Endothelial cell of umbilical vein (primary cell): ENCODE data around the gene LGALS7. TPM values are rescaled to one million over a fixed set of nuclear protein-coding genes. Genes with fewer than 3 reads are reported as not detected.

ENCODE experiments used
- BruUV-seq: library from RNA; stranded (reverse); fragments of 400-500 nt; replicated peaks from 2 replicates; lab custom pipeline; 2021; lab: Mats Ljungman, UMichigan
- CTCF ChIA-PET: fragments of 300-600, 350-600 bp; sonication (Branson Sonifier 250); formaldehyde crosslinking; loops from one replicate; lab custom pipeline; 2021; ENCODE audit warnings: antibody characterized with exemption, inconsistent platforms; lab: Charles Lee
- POLR2A ChIA-PET: fragments of 300-600, 350-600 bp; sonication (Branson Sonifier 250); formaldehyde crosslinking; loops from one replicate; lab custom pipeline; 2021; ENCODE audit warnings: antibody characterized with exemption, inconsistent platforms; lab: Charles Lee
- DNase-seq: peaks from one replicate; pipeline ENCODE4 v3.0.0-alpha.2; 2011; ENCODE audit warnings: low read depth, low spot score
- FAIRE-seq: peaks from 2 replicates; lab custom pipeline; 2011; peaks lifted over from hg19 to GRCh38; lab: Jason Lieb, UNC
- H2AFZ ChIP-seq: 2 replicates; pipeline ENCODE4 v1.6.0; 2012; ENCODE audit warnings: low read depth, low read length, control low read depth, inconsistent platforms
- H3K27ac ChIP-seq: 2 replicates; pipeline ENCODE4 v1.5.1; 2011; ENCODE audit warnings: low read depth, mild to moderate bottlenecking, control low read depth, low read length, moderate library complexity; ENCODE audit not compliant: insufficient read depth
- H3K27me3 ChIP-seq, 2 experiments: 2 replicates each; pipeline versions ENCODE4 v1.6.0 to v1.6.1; 2011; ENCODE audit warnings: low read length in 2 of 2, mixed read lengths in 1 of 2; ENCODE audit not compliant: control insufficient read depth in 2 of 2, insufficient read depth in 2 of 2
- H3K36me3 ChIP-seq, 2 experiments: 2 replicates in 1 of 2; 3 replicates in 1 of 2; pipeline ENCODE4 v1.5.1; 2011; ENCODE audit warnings: low read length in 2 of 2, mild to moderate bottlenecking in 1 of 2, moderate library complexity in 1 of 2; ENCODE audit not compliant: control insufficient read depth in 2 of 2, insufficient read depth in 2 of 2; ENCODE audit errors: extremely low read depth in 1 of 2
- H3K4me1 ChIP-seq: 3 replicates; pipeline ENCODE4 v1.5.1; 2011; ENCODE audit warnings: mild to moderate bottlenecking, low read length; ENCODE audit not compliant: control insufficient read depth, insufficient read depth; ENCODE audit errors: extremely low read depth
- H3K4me2 ChIP-seq: 2 replicates; pipeline ENCODE4 v1.6.1; 2011; ENCODE audit warnings: low read length, control low read depth, mixed read lengths; ENCODE audit not compliant: insufficient read depth
- H3K4me3 ChIP-seq, 3 experiments: fragments of 200-600 bp in 1 of 3; sonication (generic), shearing (Covaris generic) in 1 of 3; replicated peaks in 1 of 3; 2 replicates each; pipeline ENCODE4 v1.5.1; 2011 to 2016; ENCODE audit warnings: control low read depth in 3 of 3, low read length in 3 of 3, mild to moderate bottlenecking in 2 of 3, inconsistent platforms in 1 of 3, low read depth in 1 of 3, moderate library complexity in 1 of 3; ENCODE audit not compliant: insufficient read depth in 1 of 3
- H3K79me2 ChIP-seq: 2 replicates; pipeline ENCODE4 v1.6.0; 2012; ENCODE audit warnings: low read length, inconsistent platforms; ENCODE audit not compliant: control insufficient read depth, insufficient read depth
- H3K9ac ChIP-seq: replicated peaks from 2 replicates; pipeline ENCODE3; 2011; ENCODE audit warnings: low read length, control low read depth; ENCODE audit not compliant: insufficient read depth; ENCODE audit errors: extremely low read depth
- H3K9me1 ChIP-seq: replicated peaks from 3 replicates; pipeline ENCODE4 v1.6.0; 2011; ENCODE audit warnings: mild to moderate bottlenecking, low read length; ENCODE audit not compliant: control insufficient read depth, insufficient read depth; ENCODE audit errors: extremely low read depth
- H3K9me3 ChIP-seq: replicated peaks from 2 replicates; pipeline ENCODE4 v1.5.1; 2012; ENCODE audit warnings: low read length, inconsistent platforms; ENCODE audit not compliant: control insufficient read depth, insufficient read depth
- H4K20me1 ChIP-seq: replicated peaks from 2 replicates; pipeline ENCODE3; 2011; ENCODE audit warnings: mild to moderate bottlenecking, low read length; ENCODE audit not compliant: control insufficient read depth, insufficient read depth; ENCODE audit errors: extremely low read depth
- EZH2 ChIP-seq: IDR thresholded peaks from 2 replicates; pipeline ENCODE4 v1.6.1; 2012; ENCODE audit warnings: borderline replicate concordance, low read depth, mild to moderate bottlenecking, moderate library complexity, low read length, inconsistent platforms; ENCODE audit not compliant: severe bottlenecking
- FOS ChIP-seq: IDR thresholded peaks from 2 replicates; pipeline ENCODE4 v1.6.1; 2011; ENCODE audit warnings: mild to moderate bottlenecking, low read length, moderate library complexity, borderline replicate concordance; ENCODE audit not compliant: insufficient read depth
- GATA2 ChIP-seq: IDR thresholded peaks from 2 replicates; pipeline ENCODE4 v1.7.0; 2011; ENCODE audit warnings: low read depth, mild to moderate bottlenecking, moderate library complexity, mixed read lengths, low read length; ENCODE audit not compliant: insufficient read length, insufficient read depth
- JUN ChIP-seq: IDR thresholded peaks from 2 replicates; pipeline ENCODE4 v1.6.1; 2011; ENCODE audit warnings: borderline replicate concordance, low read depth; ENCODE audit not compliant: insufficient read length, insufficient read depth
- MYC ChIP-seq: IDR thresholded peaks from one replicate; pipeline ENCODE4 v1.6.1; 2011; ENCODE audit warnings: mild to moderate bottlenecking, low read depth, low read length
- POLR2A ChIP-seq: IDR thresholded peaks from 2 replicates; pipeline ENCODE4 v1.6.1; 2012; ENCODE audit warnings: low read depth, mild to moderate bottlenecking, control low read depth, low read length
- POLR2AphosphoS5 ChIP-seq: IDR thresholded peaks from 2 replicates; pipeline ENCODE4 v1.6.1; 2012; ENCODE audit warnings: low read depth, mild to moderate bottlenecking, control low read depth, low read length, moderate library complexity; ENCODE audit not compliant: insufficient read depth
- dilution Hi-C: fragments of 300-500 bp; cut with MboI; formaldehyde crosslinking; loops from one replicate; pipeline ENCODE4 v1.15.0; 2019; ENCODE audit warnings: low sequenced_read_pairs; ENCODE audit not compliant: extremely low pct_ligation_motif_present
- intact Hi-C: fragments of 100-400 bp; cut with micrococcal nuclease; formaldehyde crosslinking; loops from one replicate; pipeline ENCODE4 v1.10.0; 2022
- polyA plus RNA-seq, 4 experiments: library from polyadenylated mRNA; depleted of rRNA in 3 of 4; stranded (reverse) in 3 of 4; unstranded in 1 of 4; fragments of >200 nt; gene quantifications; 2 replicates each; pipeline versions ENCODE4 v1.2.1 to v1.2.3, GENCODE V29; 2011 to 2012; ENCODE audit warnings: missing spikeins in 1 of 4
- total RNA-seq: library from RNA; stranded (reverse); gene quantifications from 2 replicates; pipeline ENCODE4 v1.2.3, GENCODE V29; 2021
- TF ChIP-seq, protein P1 (sequence below), 2 donors: IDR thresholded peaks; 1 replicate in 1 of 2; 2 replicates in 1 of 2; pipeline ENCODE4 v1.5.1; 2011; ENCODE audit warnings: low read length in 2 of 2, mild to moderate bottlenecking in 2 of 2, moderate library complexity in 2 of 2, control low read depth in 1 of 2, inconsistent platforms in 1 of 2, low read depth in 1 of 2; ENCODE audit not compliant: insufficient read depth in 1 of 2; ENCODE audit errors: extremely low read depth in 1 of 2
- TF ChIP-seq, protein P2 (sequence below): IDR thresholded peaks from 2 replicates; pipeline ENCODE4 v1.6.1; 2011; ENCODE audit not compliant: insufficient read depth, insufficient read length

Gene LGALS7
- total and polyA plus RNA-seq, 2 donors (not counting 3 experiments of a cell fraction or from before 2014, with no cell fraction given), result not detected

DNA sequence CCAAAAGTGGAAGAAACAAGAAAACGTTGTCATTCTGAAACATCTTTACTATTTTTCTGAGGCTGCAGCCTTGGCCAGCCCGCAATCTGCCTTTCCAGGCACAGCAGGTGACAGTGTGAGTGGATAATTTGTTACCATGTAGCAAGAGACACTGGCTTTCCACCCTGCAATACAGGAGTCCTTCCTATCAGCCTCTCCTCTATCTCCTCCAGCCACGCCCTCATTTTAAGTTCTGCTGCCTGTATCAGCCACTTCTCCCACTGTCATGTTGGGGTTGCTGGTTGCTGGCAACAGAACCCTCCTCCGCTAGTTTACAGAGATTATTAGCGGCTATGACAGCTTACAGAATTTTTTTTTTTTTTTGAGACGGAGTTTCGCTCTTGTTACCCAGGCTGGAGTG, 7.7 kb upstream of the LGALS7 start:
- ChIA-PET POLR2A (no interaction called here), CTCF (no interaction called here)
- FAIRE-seq, result no peak

DNA sequence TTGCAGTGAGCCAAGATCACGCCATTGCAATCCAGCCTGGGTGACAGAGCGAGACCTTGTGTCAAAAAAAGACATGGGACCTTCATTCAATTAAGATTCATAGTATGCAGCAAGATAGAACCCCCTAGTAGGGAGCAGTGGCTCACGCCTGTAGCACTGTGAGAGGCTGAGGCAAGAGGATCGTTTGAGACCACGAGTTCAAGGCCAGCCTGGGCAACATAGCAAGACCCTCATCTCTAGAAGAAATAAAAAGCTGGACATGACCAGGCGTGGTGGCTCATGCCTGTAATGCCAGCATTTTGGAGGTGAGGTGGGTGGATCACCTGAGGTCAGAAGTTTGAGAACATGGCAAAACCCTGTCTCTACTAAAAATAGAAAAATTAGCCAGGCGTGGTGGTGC, 7.1 kb upstream of the LGALS7 start:
- FAIRE-seq, result no peak
- H3K9me1 ChIP-seq, result no peaks in the 10 kb centered on the region
- H3K79me2 ChIP-seq, result no peaks in the 10 kb centered on the region
- dilution Hi-C loops (no loop called here), intact Hi-C loops (no loop called here)
- no peak overlapping the region for H3K27ac ChIP-seq
- ChIA-PET CTCF (no interaction called here), POLR2A (no interaction called here)
- no peak for TF ChIP-seq GATA2
- TF ChIP-seq, protein P1, sequence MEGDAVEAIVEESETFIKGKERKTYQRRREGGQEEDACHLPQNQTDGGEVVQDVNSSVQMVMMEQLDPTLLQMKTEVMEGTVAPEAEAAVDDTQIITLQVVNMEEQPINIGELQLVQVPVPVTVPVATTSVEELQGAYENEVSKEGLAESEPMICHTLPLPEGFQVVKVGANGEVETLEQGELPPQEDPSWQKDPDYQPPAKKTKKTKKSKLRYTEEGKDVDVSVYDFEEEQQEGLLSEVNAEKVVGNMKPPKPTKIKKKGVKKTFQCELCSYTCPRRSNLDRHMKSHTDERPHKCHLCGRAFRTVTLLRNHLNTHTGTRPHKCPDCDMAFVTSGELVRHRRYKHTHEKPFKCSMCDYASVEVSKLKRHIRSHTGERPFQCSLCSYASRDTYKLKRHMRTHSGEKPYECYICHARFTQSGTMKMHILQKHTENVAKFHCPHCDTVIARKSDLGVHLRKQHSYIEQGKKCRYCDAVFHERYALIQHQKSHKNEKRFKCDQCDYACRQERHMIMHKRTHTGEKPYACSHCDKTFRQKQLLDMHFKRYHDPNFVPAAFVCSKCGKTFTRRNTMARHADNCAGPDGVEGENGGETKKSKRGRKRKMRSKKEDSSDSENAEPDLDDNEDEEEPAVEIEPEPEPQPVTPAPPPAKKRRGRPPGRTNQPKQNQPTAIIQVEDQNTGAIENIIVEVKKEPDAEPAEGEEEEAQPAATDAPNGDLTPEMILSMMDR (IDR thresholded peaks at IDR 0.05; ENCODE audit: extremely low read depth in 1 of 2, insufficient read depth in 1 of 2, low read depth in 1 of 2, low read length in 2 of 2), result no peak
- TF ChIP-seq, protein P2, sequence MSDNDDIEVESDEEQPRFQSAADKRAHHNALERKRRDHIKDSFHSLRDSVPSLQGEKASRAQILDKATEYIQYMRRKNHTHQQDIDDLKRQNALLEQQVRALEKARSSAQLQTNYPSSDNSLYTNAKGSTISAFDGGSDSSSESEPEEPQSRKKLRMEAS, result no peak
- no peak for TF ChIP-seq MYC
- no peak for TF ChIP-seq EZH2
- TF ChIP-seq POLR2AphosphoS5, result no peak
- TF ChIP-seq FOS, result no peak
- TF ChIP-seq JUN, result no peak
- no peak for TF ChIP-seq POLR2A
- no peak for DNase-seq
- H3K9ac ChIP-seq, result no peak overlapping the region
- H4K20me1 ChIP-seq, result no peaks in the 10 kb centered on the region
- H3K4me1 ChIP-seq, result peaks cover 2% of the 10 kb centered on the region
- no peak overlapping the region for H3K4me3 ChIP-seq
- no peaks in the 10 kb centered on the region for H3K36me3 ChIP-seq
- peaks cover 0 to 5% of the 10 kb centered on the region in 2 experiments for H3K27me3 ChIP-seq
- H3K9me3 ChIP-seq, result no peaks in the 10 kb centered on the region
- no peak overlapping the region for H2AFZ ChIP-seq
- no peak overlapping the region for H3K4me2 ChIP-seq
- BruUV-seq, result no TSS peak

More for the DNA sequence above, 7.7 kb upstream of the LGALS7 start:
- no peak overlapping the region for H3K4me2 ChIP-seq
- no peaks in the 10 kb centered on the region for H4K20me1 ChIP-seq
- no peak for TF ChIP-seq FOS
- TF ChIP-seq GATA2, result no peak
- no peak for TF ChIP-seq POLR2AphosphoS5
- TF ChIP-seq JUN, result no peak
- TF ChIP-seq MYC, result no peak
- no peak for TF ChIP-seq EZH2
- TF ChIP-seq, protein P1 (IDR thresholded peaks at IDR 0.05; ENCODE audit: extremely low read depth in 1 of 2, insufficient read depth in 1 of 2, low read depth in 1 of 2, low read length in 2 of 2), result no peak
- TF ChIP-seq POLR2A, result no peak
- intact Hi-C loops, result no loop called here
- H3K9ac ChIP-seq, result no peak overlapping the region
- no peak overlapping the region for H3K27ac ChIP-seq
- no peak for DNase-seq
- dilution Hi-C loops, result no loop called here
- peaks cover 0 to 5% of the 10 kb centered on the region in 2 experiments for H3K27me3 ChIP-seq
- H3K4me1 ChIP-seq, result peaks cover 2% of the 10 kb centered on the region
- no peaks in the 10 kb centered on the region for H3K9me3 ChIP-seq
- no peaks in the 10 kb centered on the region for H3K36me3 ChIP-seq
- no TSS peak for BruUV-seq
- H3K4me3 ChIP-seq, result no peak overlapping the region
- no peaks in the 10 kb centered on the region for H3K9me1 ChIP-seq
- H3K79me2 ChIP-seq, result no peaks in the 10 kb centered on the region
- no peak overlapping the region for H2AFZ ChIP-seq
